Measurements from ENCODE around the gene L2HGDH. TPM values are rescaled to one million over a fixed set of nuclear protein-coding genes. Genes with fewer than 3 reads are reported as not detected.
A peak's percentile ranks its signal among the peaks of the same experiment; 100 is the strongest.

Gene L2HGDH
- total RNA-seq, 1 donor from 2014 or later, result 5.0 TPM

- peak; percentile 71 to 73 for DNase-seq (ENCODE audit: low read depth in 2 of 2)
These were observed 81.1 kb downstream of the L2HGDH start for GRCh38 chr14:50230701-50231474.

GRCh38 chr14:50230401-50230700 lies 81.7 kb downstream of the L2HGDH start:
- peak in 1 of 2 donors; percentile 1 for DNase-seq (ENCODE audit: low read depth in 2 of 2)

GRCh38 chr14:50229681-50230080 lies 82.3 kb downstream of the L2HGDH start:
- DNase-seq (ENCODE audit: low read depth in 2 of 2), result no peak

GRCh38 chr14:50228313-50228712 lies 83.7 kb downstream of the L2HGDH start:
- DNase-seq (ENCODE audit: low read depth in 2 of 2), result no peak

- no peak for DNase-seq (ENCODE audit: low read depth in 2 of 2)
These were observed 86.1 kb downstream of the L2HGDH start for GRCh38 chr14:50225974-50226297.

- DNase-seq (ENCODE audit: low read depth in 2 of 2), result peak; percentile 34 to 73
These were observed 86.7 kb downstream of the L2HGDH start for GRCh38 chr14:50225067-50225973.

GRCh38 chr14:50222055-50222613 lies 89.9 kb downstream of the L2HGDH start:
- no peak for DNase-seq (ENCODE audit: low read depth in 2 of 2)

GRCh38 chr14:50218501-50218900 lies 93.5 kb downstream of the L2HGDH start:
- DNase-seq (ENCODE audit: low read depth in 2 of 2), result no peak

GRCh38 chr14:50215416-50215815 lies 96.6 kb downstream of the L2HGDH start:
- DNase-seq (ENCODE audit: low read depth in 2 of 2), result no peak

- no peak for DNase-seq (ENCODE audit: low read depth in 2 of 2)
These were observed 98.2 kb downstream of the L2HGDH start for GRCh38 chr14:50213795-50214194.

- DNase-seq (ENCODE audit: low read depth in 2 of 2), result no peak
These were observed 99.3 kb downstream of the L2HGDH start for GRCh38 chr14:50212726-50213125.

GRCh38 chr14:50210074-50210473 lies 102.0 kb downstream of the L2HGDH start:
- DNase-seq (ENCODE audit: low read depth in 2 of 2), result no peak

- no peak for DNase-seq (ENCODE audit: low read depth in 2 of 2)
These were observed 113.5 kb downstream of the L2HGDH start for GRCh38 chr14:50198499-50198898.

- no peak for DNase-seq (ENCODE audit: low read depth in 2 of 2)
These were observed 120.5 kb downstream of the L2HGDH start for GRCh38 chr14:50191499-50191898.

Other genes with a start within 250 kb of the L2HGDH start
- gene VCPKMT, start 195.7 kb downstream of the L2HGDH start, total RNA-seq, result 1.9 and 2.8 TPM in 2 replicates
- gene SOS2, start 80.7 kb downstream of the L2HGDH start, total RNA-seq, result 19.4 and 26.8 TPM in 2 replicates
- 5.4 and 6.0 TPM in 2 replicates for gene DMAC2L, start 95 bp upstream of the L2HGDH start, total RNA-seq
- 42.2 and 62.8 TPM in 2 replicates for gene CDKL1, start 84.7 kb upstream of the L2HGDH start, total RNA-seq
- gene MAP4K5, start 220.3 kb upstream of the L2HGDH start, total RNA-seq, result 33.0 and 55.5 TPM in 2 replicates
- 0.76 and 0.90 TPM in 2 replicates for gene ATL1, start 247.9 kb upstream of the L2HGDH start, total RNA-seq